HCT116 (cell line): ENCODE measurements around the gene NDUFAF2. TPM values are rescaled to one million over a fixed set of nuclear protein-coding genes. Genes with fewer than 3 reads are reported as not detected.
A peak's percentile ranks its signal among the peaks of the same experiment; 100 is the strongest.

Experiments used
- ATAC-seq: fragments of 200-7000 bp; cut with Tn5 transposase; 2 replicates; pipeline ENCODE4 v1.9.1; 2020; ENCODE audit warnings: mild to moderate bottlenecking, moderate library complexity
- BruUV-seq: library from RNA; stranded (reverse); fragments of 400-500 nt; replicated peaks from 2 replicates; lab custom pipeline; 2021; lab: Mats Ljungman, UMichigan
- CTCF ChIA-PET: fragments of 300-600 bp; sonication (Branson Sonifier 250); formaldehyde crosslinking; loops from one replicate; lab custom pipeline; 2021; ENCODE audit warnings: antibody characterized with exemption; lab: Charles Lee
- POLR2A ChIA-PET: fragments of 300-600, 350-600 bp; sonication (Branson Sonifier 250); formaldehyde crosslinking; loops from one replicate; lab custom pipeline; 2021; ENCODE audit warnings: antibody characterized with exemption; lab: Charles Lee
- RAD21 ChIA-PET, 2 experiments: fragments of 300-600 bp; sonication (Branson Sonifier 250); formaldehyde crosslinking; loops; one replicate each; lab custom pipeline; 2023; ENCODE audit warnings: low total read pairs in 2 of 2; ENCODE audit not compliant: uncharacterized antibody in 2 of 2, unreplicated experiment in 2 of 2, low non-redundant PET in 1 of 2; lab: Charles Lee
- DNase-seq: peaks from one replicate; pipeline ENCODE4 v3.0.0-alpha.2; 2010; ENCODE audit warnings: low read depth, low spot score
- H2AFZ ChIP-seq: fragments of 200-600 bp; shearing (Covaris generic), sonication (generic); 2 replicates; pipeline ENCODE4 v1.6.1; 2017; ENCODE audit warnings: low read depth, mixed run types, mixed read lengths, antibody characterized with exemption, low read length; ENCODE audit not compliant: poor library complexity, severe bottlenecking
- H3K27ac ChIP-seq: 2 replicates; pipeline ENCODE4 v1.5.1; 2012; ENCODE audit warnings: low read depth, low read length
- H3K27me3 ChIP-seq: fragments of 200-600 bp; sonication (generic); 2 replicates; pipeline ENCODE4 v1.6.1; 2016; ENCODE audit warnings: mixed run types, low read length, mixed read lengths; ENCODE audit not compliant: insufficient read depth
- H3K36me3 ChIP-seq, 2 experiments: fragments of 200-500 bp in 1 of 2; fragments of 200-600 bp in 1 of 2; sonication (Bioruptor generic) in 1 of 2; sonication (generic) in 1 of 2; 2 replicates each; pipeline versions ENCODE4 v1.5.1 to v1.6.1; 2014 to 2016; ENCODE audit warnings: low read length in 2 of 2, inconsistent platforms in 1 of 2, mixed read lengths in 1 of 2, mixed run types in 1 of 2; ENCODE audit not compliant: insufficient read depth in 2 of 2, control insufficient read depth in 1 of 2
- H3K4me1 ChIP-seq, 2 experiments: fragments of 200-600 bp in 1 of 2; sonication (generic) in 1 of 2; 2 replicates each; pipeline versions ENCODE4 v1.5.1 to v1.6.1; 2012 to 2017; ENCODE audit warnings: low read length in 2 of 2, inconsistent platforms in 1 of 2, mild to moderate bottlenecking in 1 of 2, mixed read lengths in 1 of 2, mixed run types in 1 of 2, moderate library complexity in 1 of 2; ENCODE audit not compliant: insufficient read depth in 2 of 2, control insufficient read depth in 1 of 2
- H3K4me2 ChIP-seq: fragments of 200-600 bp; sonication (generic); 2 replicates; pipeline ENCODE4 v1.6.1; 2017; ENCODE audit warnings: mixed run types, low read length, mixed read lengths
- H3K4me3 ChIP-seq, 2 experiments: fragments of 200-600 bp in 1 of 2; sonication (generic) in 1 of 2; replicated peaks in 1 of 2; 2 replicates each; pipeline ENCODE4 v1.5.1; 2011 to 2016; ENCODE audit warnings: low read length in 2 of 2, control low read depth in 1 of 2, low read depth in 1 of 2, mild to moderate bottlenecking in 1 of 2, mixed read lengths in 1 of 2, mixed run types in 1 of 2
- H3K79me2 ChIP-seq: fragments of 200-600 bp; sonication (generic); 2 replicates; pipeline ENCODE4 v1.6.1; 2017; ENCODE audit warnings: mild to moderate bottlenecking, mixed run types, low read length, moderate library complexity, mixed read lengths; ENCODE audit not compliant: insufficient read depth
- H3K9ac ChIP-seq: fragments of 200-600 bp; sonication (generic); 2 replicates; pipeline ENCODE4 v1.6.1; 2016; ENCODE audit warnings: low read length, mixed read lengths
- H3K9me2 ChIP-seq: fragments of 200-600 bp; sonication (generic), shearing (Covaris generic); 2 replicates; pipeline ENCODE4 v1.6.1; 2017; ENCODE audit warnings: mixed run types, mild to moderate bottlenecking, moderate library complexity; ENCODE audit not compliant: insufficient read depth
- H3K9me3 ChIP-seq, 2 experiments: fragments of 200-500 bp in 1 of 2; fragments of 200-600 bp in 1 of 2; sonication (Bioruptor generic) in 1 of 2; sonication (generic) in 1 of 2; 2 replicates each; pipeline ENCODE4 v1.6.1; 2014 to 2017; ENCODE audit warnings: low read length in 2 of 2, mixed read lengths in 2 of 2, inconsistent platforms in 1 of 2, low read depth in 1 of 2, mild to moderate bottlenecking in 1 of 2, mixed run types in 1 of 2, moderate library complexity in 1 of 2; ENCODE audit not compliant: control insufficient read depth in 1 of 2, insufficient read depth in 1 of 2
- H4K20me1 ChIP-seq: fragments of 200-600 bp; sonication (generic), shearing (Covaris generic); 2 replicates; pipeline ENCODE4 v1.6.1; 2017; ENCODE audit warnings: mixed run types, mild to moderate bottlenecking, moderate library complexity; ENCODE audit not compliant: insufficient read depth
- CEBPB ChIP-seq: IDR thresholded peaks from 2 replicates; pipeline ENCODE4 v1.6.1; 2012; ENCODE audit warnings: low read depth
- CTCF ChIP-seq, 3 experiments: fragments of 200-600 bp in 1 of 3; sonication (generic) in 1 of 3; IDR thresholded peaks in 2 of 3; conservative IDR thresholded peaks in 1 of 3; 2 replicates each; pipeline ENCODE4 v1.5.1; 2012 to 2017; ENCODE audit warnings: low read depth in 2 of 3, low read length in 2 of 3, antibody characterized with exemption in 1 of 3, borderline replicate concordance in 1 of 3, control low read depth in 1 of 3, mild to moderate bottlenecking in 1 of 3, mixed read lengths in 1 of 3, mixed run types in 1 of 3, moderate library complexity in 1 of 3; ENCODE audit not compliant: insufficient read depth in 1 of 3
- EGR1 ChIP-seq: IDR thresholded peaks from 2 replicates; pipeline ENCODE4 v1.6.1; 2012; ENCODE audit warnings: low read depth
- EZH2phosphoT487 ChIP-seq: fragments of 200-600 bp; IDR thresholded peaks from 2 replicates; pipeline ENCODE4 v1.6.1; 2018; ENCODE audit warnings: antibody characterized with exemption, borderline replicate concordance
- JUND ChIP-seq: IDR thresholded peaks from 2 replicates; pipeline ENCODE4 v1.6.1; 2012
- RAD21 ChIP-seq: IDR thresholded peaks from 2 replicates; pipeline ENCODE4 v1.6.1; 2012; ENCODE audit warnings: low read depth, mild to moderate bottlenecking
- SRF ChIP-seq: IDR thresholded peaks from 2 replicates; pipeline ENCODE4 v1.6.1; 2012; ENCODE audit warnings: low read depth
- TCF7L2 ChIP-seq: IDR thresholded peaks from 2 replicates; pipeline ENCODE4 v1.7.0; 2011; ENCODE audit warnings: borderline replicate concordance, inconsistent platforms; ENCODE audit not compliant: insufficient read depth, insufficient read length; ENCODE audit errors: extremely low read depth
- YY1 ChIP-seq: IDR thresholded peaks from 2 replicates; pipeline ENCODE4 v1.6.1; 2011; ENCODE audit warnings: low read length, low read depth, moderate library complexity, mild to moderate bottlenecking; ENCODE audit not compliant: insufficient replicate concordance; ENCODE audit errors: extremely low read depth
- ZFX ChIP-seq: fragments of 450-650 bp; IDR thresholded peaks from 2 replicates; pipeline ENCODE4 v1.6.1; 2017
- intact Hi-C: fragments of 100-400 bp; cut with micrococcal nuclease; formaldehyde crosslinking; loops from 2 replicates; pipeline ENCODE4 v1.10.0; 2022
- total RNA-seq: library from RNA; stranded (reverse); gene quantifications from one replicate; pipeline ENCODE4 v1.2.1, GENCODE V29; 2021; ENCODE audit not compliant: unreplicated experiment

The NDUFAF2 gene
- total RNA-seq, 1 experiment from 2014 or later = 36.9 TPM

- ChIA-PET POLR2A (no interaction called here), CTCF (interaction anchor here (1.4 kb wide), 1 partner anchor 180 kb away, joined by 4 read pairs; no protein-coding TSS in a partner anchor), RAD21 (no interaction called here)
- no peaks in the 10 kb centered on the region for H3K79me2 ChIP-seq
- no peaks in the 10 kb centered on the region for H3K36me3 ChIP-seq
- BruUV-seq = no TSS peak
- TF ChIP-seq CTCF (IDR thresholded peaks at IDR 0.05 in 2 of 3, conservative IDR thresholded peaks at IDR 0.05 in 1 of 3; ENCODE audit: borderline replicate concordance in 1 of 3, insufficient read depth in 1 of 3, low read depth in 2 of 3, low read length in 2 of 3) (peak in 2 of 3 experiments; percentile 49 to 59; a peak in 4 of 6 replicates), JUND (no peak), SRF (no peak), YY1 (no peak), EGR1 (no peak), TCF7L2 (peak; percentile 44), EZH2phosphoT487 (no peak), CEBPB (no peak), ZFX (no peak), RAD21 (peak; percentile 44)
- H3K9me2 ChIP-seq = no peaks in the 10 kb centered on the region
- no peak overlapping the region for H3K27ac ChIP-seq
- no peak overlapping the region for H3K4me3 ChIP-seq
- H3K27me3 ChIP-seq = no peaks in the 10 kb centered on the region
- DNase-seq = no peak
- H3K4me1 ChIP-seq = no peaks in the 10 kb centered on the region
- intact Hi-C loops = no loop called here
- H3K9me3 ChIP-seq = no peaks in the 10 kb centered on the region
- H3K4me2 ChIP-seq = no peak overlapping the region
- ATAC-seq = peak; percentile 92
- no peak overlapping the region for H2AFZ ChIP-seq
- no peak overlapping the region for H3K9ac ChIP-seq
- H4K20me1 ChIP-seq = no peaks in the 10 kb centered on the region
Observed at GRCh38 chr5:61139094-61139873, 194.3 kb downstream of the NDUFAF2 start.
